Measurements from ENCODE around the gene TLL2.

Gene TLL2

GRCh38 chr10:96339383-96339782 is 174.3 kb downstream of the TLL2 start:
- H3K36me3 ChIP-seq (ENCODE audit: control insufficient read depth, insufficient read depth, low read length), result no peaks in the 10 kb centered on the region

GRCh38 chr10:96338279-96338925 is 175.3 kb downstream of the TLL2 start:
- H3K27me3 ChIP-seq (replicated peaks; ENCODE audit: control insufficient read depth, insufficient read depth, low read length), result no peaks in the 10 kb centered on the region
- no peak overlapping the region for H3K4me3 ChIP-seq (replicated peaks; ENCODE audit: low read depth, low read length)
- no peak for TF ChIP-seq CTCF (IDR thresholded peaks at IDR 0.05; ENCODE audit: insufficient read depth, low read length, poor library complexity, severe bottlenecking)
- DNase-seq (ENCODE audit: extremely low read depth, insufficient read length), result no peak
- H3K36me3 ChIP-seq (ENCODE audit: control insufficient read depth, insufficient read depth, low read length), result no peaks in the 10 kb centered on the region

More at GRCh38 chr10:96339383-96339782, 174.3 kb downstream of the TLL2 start:
- TF ChIP-seq CTCF (IDR thresholded peaks at IDR 0.05; ENCODE audit: insufficient read depth, low read length, poor library complexity, severe bottlenecking), result no peak
- no peak for DNase-seq (ENCODE audit: extremely low read depth, insufficient read length)
- Histone ChIP-seq H3K4me3 (replicated peaks; ENCODE audit: low read depth, low read length) (no peak overlapping the region), H3K27me3 (replicated peaks; ENCODE audit: control insufficient read depth, insufficient read depth, low read length) (no peaks in the 10 kb centered on the region)

- no peaks in the 10 kb centered on the region for H3K36me3 ChIP-seq (ENCODE audit: control insufficient read depth, insufficient read depth, low read length)
- DNase-seq (ENCODE audit: extremely low read depth, insufficient read length), result no peak
- no peak overlapping the region for H3K4me3 ChIP-seq (replicated peaks; ENCODE audit: low read depth, low read length)
- no peak for TF ChIP-seq CTCF (IDR thresholded peaks at IDR 0.05; ENCODE audit: insufficient read depth, low read length, poor library complexity, severe bottlenecking)
- no peaks in the 10 kb centered on the region for H3K27me3 ChIP-seq (replicated peaks; ENCODE audit: control insufficient read depth, insufficient read depth, low read length)
Observed at GRCh38 chr10:96337106-96337505, 176.6 kb downstream of the TLL2 start.

- DNase-seq (ENCODE audit: extremely low read depth, insufficient read length), result no peak
Observed at GRCh38 chr10:96334616-96335526, 178.9 kb downstream of the TLL2 start.

GRCh38 chr10:96333101-96333500 is 180.6 kb downstream of the TLL2 start:
- Histone ChIP-seq H3K36me3 (ENCODE audit: control insufficient read depth, insufficient read depth, low read length) (no peaks in the 10 kb centered on the region), H3K27me3 (replicated peaks; ENCODE audit: control insufficient read depth, insufficient read depth, low read length) (no peaks in the 10 kb centered on the region), H3K4me3 (replicated peaks; ENCODE audit: low read depth, low read length) (no peak overlapping the region)
- no peak for TF ChIP-seq CTCF (IDR thresholded peaks at IDR 0.05; ENCODE audit: insufficient read depth, low read length, poor library complexity, severe bottlenecking)
- no peak for DNase-seq (ENCODE audit: extremely low read depth, insufficient read length)

More at GRCh38 chr10:96334616-96335526, 178.9 kb downstream of the TLL2 start:
- H3K36me3 ChIP-seq (ENCODE audit: control insufficient read depth, insufficient read depth, low read length), result no peaks in the 10 kb centered on the region
- no peak overlapping the region for H3K4me3 ChIP-seq (replicated peaks; ENCODE audit: low read depth, low read length)
- TF ChIP-seq CTCF (IDR thresholded peaks at IDR 0.05; ENCODE audit: insufficient read depth, low read length, poor library complexity, severe bottlenecking), result peak; percentile 74
- no peaks in the 10 kb centered on the region for H3K27me3 ChIP-seq (replicated peaks; ENCODE audit: control insufficient read depth, insufficient read depth, low read length)

All from GM06990 (cell line).